Measurements from ENCODE around the gene MRPL11. TPM values are rescaled to one million over a fixed set of nuclear protein-coding genes. Genes with fewer than 3 reads are reported as not detected.

Gene MRPL11
- total RNA-seq, 1 experiment from 2014 or later, result 105 TPM

- no peak overlapping the region for H4K91ac ChIP-seq (ENCODE audit: insufficient read length, low read depth, low read length)
- DNase-seq, result no peak
- no peaks in the 10 kb centered on the region for H3K23me2 ChIP-seq (ENCODE audit: insufficient read length, low read depth, low read length, poor library complexity, severe bottlenecking)
- no peak overlapping the region for H3K4me2 ChIP-seq (ENCODE audit: insufficient read depth, insufficient read length, low read length)
- WGBS (ENCODE audit: extremely low coverage, insufficient read length, low lambda C conversion rate), result no CpG with 5 or more reads among the region's 5 CpGs
- no peak overlapping the region for H4K8ac ChIP-seq (replicated peaks; ENCODE audit: insufficient read length, low read depth, low read length)
- H3K9ac ChIP-seq (ENCODE audit: extremely low read depth, insufficient read length, low read length), result no peak overlapping the region
- no peak overlapping the region for H2BK5ac ChIP-seq (ENCODE audit: insufficient read length, low read length)
- no peak overlapping the region for H2AFZ ChIP-seq (ENCODE audit: low read length)
- Mint-ChIP-seq H3K36me3 (ENCODE audit: insufficient read depth in 1 of 3, low read depth in 3 of 3) (peaks cover 0 to 23% (median 7%) of the 10 kb centered on the region in 3 experiments; a peak in 5 of 7 replicates), H3K27me3 (ENCODE audit: low read depth) (peaks cover 12% of the 10 kb centered on the region), H3K27ac (no peak overlapping the region), H3K4me3 (no peak overlapping the region), H3K9me3 (peaks cover 16 to 27% of the 10 kb centered on the region in 2 experiments; a peak in 4 of 5 replicates), H3K4me1 (peaks cover 0 to 7% of the 10 kb centered on the region in 2 experiments; a peak in 2 of 4 replicates)
- no peak overlapping the region for H4K5ac ChIP-seq (ENCODE audit: insufficient read length, low read depth, low read length)
- no peaks in the 10 kb centered on the region for H3K4me1 ChIP-seq (ENCODE audit: insufficient read depth, low read length)
- no peak overlapping the region for H2BK20ac ChIP-seq (ENCODE audit: low read depth, low read length, poor library complexity, severe bottlenecking)
- H3K27me3 ChIP-seq (ENCODE audit: insufficient read depth, low read length), result no peaks in the 10 kb centered on the region
- H2BK12ac ChIP-seq (ENCODE audit: insufficient read length, low read depth, low read length), result no peak overlapping the region
- no peak overlapping the region for H3K56ac ChIP-seq (ENCODE audit: insufficient read length, low read depth, low read length)
- H2BK120ac ChIP-seq (ENCODE audit: low read depth, low read length, poor library complexity, severe bottlenecking), result no peak overlapping the region
- no peaks in the 10 kb centered on the region for H3K79me1 ChIP-seq (ENCODE audit: insufficient read depth, low read depth, low read length, poor library complexity, severe bottlenecking)
- H2AK5ac ChIP-seq (ENCODE audit: insufficient read length, low read length), result no peak overlapping the region
- no peak overlapping the region for H3K18ac ChIP-seq (ENCODE audit: insufficient read length, low read depth, low read length)
- no peak overlapping the region for H3K23ac ChIP-seq (ENCODE audit: insufficient read length, low read depth, low read length)
- H3K9me3 ChIP-seq (ENCODE audit: control insufficient read depth, low read depth, low read length), result no peaks in the 10 kb centered on the region
- H3K79me2 ChIP-seq (ENCODE audit: insufficient read depth, low read length), result no peaks in the 10 kb centered on the region
- H3T11ph ChIP-seq (ENCODE audit: low read length), result no peak overlapping the region
- H3K27ac ChIP-seq (ENCODE audit: insufficient read length, low read depth, low read length), result no peak overlapping the region
- no peak overlapping the region for H3K14ac ChIP-seq (ENCODE audit: insufficient read depth, low read length)
- no peak for TF ChIP-seq CTCF (conservative IDR thresholded peaks at IDR 0.05)
- H4K20me1 ChIP-seq (ENCODE audit: control insufficient read depth, insufficient read depth, insufficient read length), result no peaks in the 10 kb centered on the region
- no peak overlapping the region for H3K4ac ChIP-seq (ENCODE audit: low read depth, low read length)
- H2BK15ac ChIP-seq (ENCODE audit: low read depth, low read length), result no peak overlapping the region
These were observed 20.6 kb upstream of the MRPL11 start for GRCh38 chr11:66459138-66459778.
